Smooth muscle cell (in vitro differentiated cells): ENCODE data around the gene SYNE2. TPM values are rescaled to one million over a fixed set of nuclear protein-coding genes. Genes with fewer than 3 reads are reported as not detected.

Experiments
- DNase-seq: peaks from one replicate; lab custom pipeline; 2025; ENCODE audit not compliant: unreplicated experiment; lab: John Stamatoyannopoulos, UW
- H2AFZ ChIP-seq: fragments of 200-600 bp; sonication (generic); 2 replicates; pipeline ENCODE4 v1.6.0; 2016; ENCODE audit warnings: antibody characterized with exemption, low read depth, mild to moderate bottlenecking
- H3F3A ChIP-seq: fragments of 200-600 bp; sonication (generic); 2 replicates; pipeline ENCODE4 v1.6.0; 2017; ENCODE audit warnings: antibody characterized with exemption, low read depth
- H3K27ac ChIP-seq: fragments of 200-600 bp; sonication (generic); 2 replicates; pipeline ENCODE4 v1.5.1; 2016; ENCODE audit warnings: low read depth, mild to moderate bottlenecking
- H3K27me3 ChIP-seq: fragments of 200-600 bp; sonication (generic); 2 replicates; pipeline ENCODE4 v1.6.1; 2016; ENCODE audit warnings: low read depth, mild to moderate bottlenecking
- H3K36me3 ChIP-seq: fragments of 200-600 bp; sonication (generic); 2 replicates; pipeline ENCODE4 v1.5.1; 2016; ENCODE audit warnings: low read depth
- H3K4me1 ChIP-seq: fragments of 200-600 bp; sonication (generic); 2 replicates; pipeline ENCODE4 v1.5.1; 2016; ENCODE audit warnings: low read depth
- H3K4me2 ChIP-seq: fragments of 200-600 bp; sonication (generic); 2 replicates; pipeline ENCODE4 v1.6.0; 2016; ENCODE audit warnings: mild to moderate bottlenecking
- H3K4me3 ChIP-seq: fragments of 200-600 bp; sonication (generic); 2 replicates; pipeline ENCODE4 v1.5.1; 2016; ENCODE audit warnings: mild to moderate bottlenecking
- H3K79me2 ChIP-seq: fragments of 200-600 bp; sonication (generic); 2 replicates; pipeline ENCODE4 v1.6.0; 2016; ENCODE audit warnings: low read depth, mild to moderate bottlenecking
- H3K9ac ChIP-seq: fragments of 200-600 bp; sonication (generic); 2 replicates; pipeline ENCODE4 v1.6.0; 2016; ENCODE audit warnings: low read depth
- H3K9me3 ChIP-seq: fragments of 200-600 bp; sonication (generic); replicated peaks from 2 replicates; pipeline ENCODE4 v1.5.1; 2016; ENCODE audit warnings: low read depth
- H4K20me1 ChIP-seq: fragments of 200-600 bp; sonication (generic); 2 replicates; pipeline ENCODE4 v1.6.0; 2016; ENCODE audit warnings: low read depth
- CTCF ChIP-seq: fragments of 200-600 bp; sonication (generic); IDR thresholded peaks from 2 replicates; pipeline ENCODE4 v1.5.1; 2017; ENCODE audit warnings: borderline replicate concordance, mild to moderate bottlenecking, antibody characterized with exemption; ENCODE audit not compliant: insufficient read depth, poor library complexity, severe bottlenecking
- WGBS: methylation state at CpG from one replicate; pipeline ENCODE4 v1.1.7; 2016; ENCODE audit warnings: low lambda C conversion rate; 5-methylcytosine and 5-hydroxymethylcytosine counted together
- polyA plus RNA-seq: library from polyadenylated mRNA; unstranded; fragments of >200 nt; fragmentation: Nextera tagmentation; extraction: Ambion mirVana; gene quantifications from 2 replicates; pipeline ENCODE4 v1.2.1, GENCODE V29; 2016
- total RNA-seq: library from RNA; depleted of rRNA; stranded (reverse); fragments of >200 nt; gene quantifications from 2 replicates; pipeline ENCODE4 v1.2.3, GENCODE V29; 2014

Gene SYNE2
- total and polyA plus RNA-seq, 2 experiments from 2014 or later, result 4.8 to 20.9 TPM

- WGBS, result 67% methylated on average over 3 of the region's 3 CpGs
- Histone ChIP-seq H3K79me2 (no peaks in the 10 kb centered on the region), H4K20me1 (no peaks in the 10 kb centered on the region), H3K27me3 (no peaks in the 10 kb centered on the region), H3K36me3 (no peaks in the 10 kb centered on the region), H3K9me3 (no peaks in the 10 kb centered on the region), H3K27ac (no peak overlapping the region), H3K9ac (no peak overlapping the region), H3F3A (no peaks in the 10 kb centered on the region), H2AFZ (no peak overlapping the region), H3K4me3 (no peak overlapping the region), H3K4me2 (no peak overlapping the region), H3K4me1 (peaks cover 18% of the 10 kb centered on the region)
- TF ChIP-seq CTCF, result no peak
- DNase-seq, result no peak
These were observed 345.2 kb downstream of the SYNE2 start for GRCh38 chr14:64197996-64198395.

- H3K9ac ChIP-seq, result no peak overlapping the region
- H3K79me2 ChIP-seq, result no peaks in the 10 kb centered on the region
- H3K27me3 ChIP-seq, result no peaks in the 10 kb centered on the region
- no peaks in the 10 kb centered on the region for H4K20me1 ChIP-seq
- TF ChIP-seq CTCF, result no peak
- no peak overlapping the region for H3K4me2 ChIP-seq
- H3K4me1 ChIP-seq, result peaks cover 18% of the 10 kb centered on the region
- WGBS, result 93% methylated on average over 3 of the region's 3 CpGs
- no peak overlapping the region for H3K27ac ChIP-seq
- no peak overlapping the region for H3K4me3 ChIP-seq
- no peaks in the 10 kb centered on the region for H3F3A ChIP-seq
- H3K36me3 ChIP-seq, result no peaks in the 10 kb centered on the region
- no peaks in the 10 kb centered on the region for H3K9me3 ChIP-seq
- DNase-seq, result no peak
- H2AFZ ChIP-seq, result no peak overlapping the region
These were observed 345.7 kb downstream of the SYNE2 start for GRCh38 chr14:64198486-64198885.

GRCh38 chr14:64200170-64200569, 347.4 kb downstream of the SYNE2 start:
- no peaks in the 10 kb centered on the region for H4K20me1 ChIP-seq
- no peaks in the 10 kb centered on the region for H3K27me3 ChIP-seq
- no peak for DNase-seq
- H3K36me3 ChIP-seq, result no peaks in the 10 kb centered on the region
- H3K9ac ChIP-seq, result no peak overlapping the region
- H3F3A ChIP-seq, result no peaks in the 10 kb centered on the region
- no peaks in the 10 kb centered on the region for H3K9me3 ChIP-seq
- peaks cover 18% of the 10 kb centered on the region for H3K4me1 ChIP-seq
- WGBS, result 28% methylated on average over 4 of the region's 4 CpGs
- H3K27ac ChIP-seq, result no peak overlapping the region
- TF ChIP-seq CTCF, result no peak
- H3K4me3 ChIP-seq, result no peak overlapping the region
- peak overlapping the region; percentile 62 for H2AFZ ChIP-seq
- no peaks in the 10 kb centered on the region for H3K79me2 ChIP-seq
- H3K4me2 ChIP-seq, result peak overlapping the region; percentile 21

GRCh38 chr14:64201296-64201695, 348.5 kb downstream of the SYNE2 start:
- Histone ChIP-seq H3K4me1 (peaks cover 16% of the 10 kb centered on the region), H3K4me2 (no peak overlapping the region), H4K20me1 (no peaks in the 10 kb centered on the region), H3K4me3 (no peak overlapping the region), H3K9ac (no peak overlapping the region), H2AFZ (no peak overlapping the region), H3K27me3 (no peaks in the 10 kb centered on the region), H3F3A (no peaks in the 10 kb centered on the region), H3K36me3 (no peaks in the 10 kb centered on the region), H3K79me2 (no peaks in the 10 kb centered on the region), H3K9me3 (no peaks in the 10 kb centered on the region), H3K27ac (no peak overlapping the region)
- WGBS, result 73% methylated on average over 7 of the region's 7 CpGs
- DNase-seq, result no peak
- TF ChIP-seq CTCF, result no peak
